Measurements from ENCODE around the gene SLC7A10.
"Not testable (repeated sequence)": the region's sequence is repeated elsewhere in the genome, so short reads cannot be mapped to it uniquely, and the experiment has no call there.

GRCh38 chr19:33209850-33210230 is 15.8 kb downstream of the SLC7A10 start:
- TF ChIP-seq EP300, CTCF (IDR thresholded peaks at IDR 0.05): not testable (repeated sequence)

Data from esophagus muscularis mucosa (tissue), 3 donors.